NCI-H748 (cell line): ENCODE data around the gene TRNP1.

Experiments used
- DNase-seq: peaks from one replicate; lab custom pipeline; 2025; ENCODE audit not compliant: unreplicated experiment; lab: John Stamatoyannopoulos, UW

TRNP1 gene

DNA sequence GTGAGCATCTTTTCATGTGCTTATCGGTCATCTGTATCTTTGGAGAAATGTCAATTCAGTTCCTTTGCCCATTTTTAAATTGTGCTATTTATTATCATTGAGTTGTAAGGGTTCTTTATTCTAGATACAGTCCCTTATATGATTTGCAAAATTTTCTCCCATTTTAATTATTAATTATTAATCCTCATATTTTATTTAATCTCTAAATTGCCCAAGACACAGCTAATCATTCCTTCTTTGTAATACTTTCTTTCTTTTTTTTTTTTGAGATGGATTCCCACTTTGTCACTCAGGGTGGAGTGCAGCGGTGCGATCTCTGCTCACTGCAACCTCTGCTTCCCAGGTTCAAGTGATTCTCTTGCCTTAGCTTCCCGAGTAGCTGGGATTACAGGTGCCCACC is 32.2 kb downstream of the TRNP1 start:
- DNase-seq, result no peak

DNA sequence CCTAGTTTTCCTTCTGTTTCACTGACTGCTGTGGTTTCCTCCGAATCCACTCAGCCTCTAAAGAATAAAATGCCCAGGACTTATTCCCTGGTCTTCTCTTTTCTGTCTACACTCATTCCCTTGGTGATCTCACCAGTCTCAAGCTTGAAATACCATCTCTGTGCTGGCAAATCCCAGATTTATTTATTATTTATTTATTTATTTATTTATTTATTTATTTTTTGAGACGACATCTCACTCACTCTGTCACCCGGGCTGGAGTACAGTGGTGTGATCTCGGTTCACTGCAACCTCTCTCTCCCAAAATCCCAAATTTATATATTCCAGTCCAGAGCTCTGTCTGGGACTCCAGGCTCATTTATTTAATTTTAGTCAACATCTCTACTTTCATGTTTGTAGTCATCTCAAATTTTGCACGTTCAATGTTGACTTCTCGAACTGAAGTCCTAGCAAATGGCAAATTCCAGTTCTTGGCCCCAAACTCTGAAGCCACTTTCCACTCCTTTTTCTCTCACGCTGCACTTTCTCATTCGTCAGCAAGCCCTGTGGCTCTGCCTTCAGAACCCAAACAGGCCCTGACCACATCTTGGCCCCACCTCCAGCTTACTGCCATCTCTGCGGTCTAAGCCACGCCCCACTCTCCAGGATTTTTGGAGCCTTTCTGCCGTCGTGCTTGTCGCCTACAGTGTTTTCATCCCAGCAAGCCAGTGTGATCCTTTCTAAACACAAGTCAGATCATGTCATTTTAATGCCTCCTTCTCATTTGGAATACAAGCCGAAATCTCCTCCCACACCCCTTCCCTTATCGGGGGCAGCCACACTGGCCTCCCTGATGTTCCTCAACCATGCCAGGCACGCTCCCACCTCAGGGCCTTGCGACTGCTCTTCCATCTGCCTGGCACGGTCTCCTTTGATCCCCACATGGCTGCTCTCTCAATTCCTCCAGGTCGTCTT is 33.4 kb downstream of the TRNP1 start:
- DNase-seq, result peak; percentile 82

DNA sequence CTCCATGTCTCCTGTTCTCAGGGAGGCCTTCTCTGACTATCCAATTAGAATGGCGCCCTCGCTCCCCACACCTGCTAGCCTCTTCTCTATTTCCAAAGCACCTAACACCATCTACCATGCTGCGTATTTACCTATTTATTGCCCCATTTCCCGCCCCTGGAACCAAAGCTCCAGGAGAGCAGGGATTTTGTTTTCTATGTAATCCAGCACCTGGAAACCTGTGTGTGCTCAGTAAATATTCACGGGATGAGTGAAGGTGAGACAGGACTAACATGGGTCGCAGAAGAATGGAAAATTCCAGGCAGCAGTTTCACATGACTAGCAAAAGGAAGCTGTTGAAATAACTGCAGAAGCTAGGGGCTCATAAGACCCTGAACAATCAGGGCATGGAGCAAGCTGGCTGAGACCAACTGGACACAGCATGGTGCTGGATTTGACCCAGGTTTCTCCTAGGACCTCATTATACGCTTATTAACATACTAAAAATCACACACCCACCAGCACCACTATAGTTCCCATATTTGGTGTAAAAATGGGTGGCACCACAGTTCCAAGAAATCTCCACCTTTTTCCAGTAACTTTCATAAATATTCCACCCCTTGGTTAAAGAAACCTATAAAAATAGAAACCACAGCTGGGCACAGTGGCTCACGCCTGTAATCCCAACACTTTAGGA is 34.2 kb downstream of the TRNP1 start:
- DNase-seq, result peak; percentile 77

DNA sequence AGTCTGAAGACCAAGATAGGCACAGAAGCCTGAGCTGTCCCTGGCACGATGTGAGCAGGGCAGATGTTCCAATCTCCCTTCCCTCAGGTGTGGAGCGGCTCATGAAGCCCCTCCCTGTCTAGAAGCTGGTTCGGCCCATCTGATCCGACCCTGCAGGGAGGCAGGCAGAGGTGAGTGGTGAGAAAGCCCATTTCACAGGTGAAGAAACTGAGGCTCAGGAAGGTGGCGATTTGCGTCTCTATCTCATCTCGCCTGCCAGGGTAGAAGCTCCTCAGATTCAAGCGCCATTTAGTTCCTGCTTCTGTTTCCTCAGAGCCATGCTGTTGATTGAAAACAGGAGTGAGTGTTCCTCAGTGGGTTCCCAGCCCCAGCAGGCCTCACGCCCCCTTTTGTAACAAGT is 36.0 kb downstream of the TRNP1 start:
- no peak for DNase-seq

DNA sequence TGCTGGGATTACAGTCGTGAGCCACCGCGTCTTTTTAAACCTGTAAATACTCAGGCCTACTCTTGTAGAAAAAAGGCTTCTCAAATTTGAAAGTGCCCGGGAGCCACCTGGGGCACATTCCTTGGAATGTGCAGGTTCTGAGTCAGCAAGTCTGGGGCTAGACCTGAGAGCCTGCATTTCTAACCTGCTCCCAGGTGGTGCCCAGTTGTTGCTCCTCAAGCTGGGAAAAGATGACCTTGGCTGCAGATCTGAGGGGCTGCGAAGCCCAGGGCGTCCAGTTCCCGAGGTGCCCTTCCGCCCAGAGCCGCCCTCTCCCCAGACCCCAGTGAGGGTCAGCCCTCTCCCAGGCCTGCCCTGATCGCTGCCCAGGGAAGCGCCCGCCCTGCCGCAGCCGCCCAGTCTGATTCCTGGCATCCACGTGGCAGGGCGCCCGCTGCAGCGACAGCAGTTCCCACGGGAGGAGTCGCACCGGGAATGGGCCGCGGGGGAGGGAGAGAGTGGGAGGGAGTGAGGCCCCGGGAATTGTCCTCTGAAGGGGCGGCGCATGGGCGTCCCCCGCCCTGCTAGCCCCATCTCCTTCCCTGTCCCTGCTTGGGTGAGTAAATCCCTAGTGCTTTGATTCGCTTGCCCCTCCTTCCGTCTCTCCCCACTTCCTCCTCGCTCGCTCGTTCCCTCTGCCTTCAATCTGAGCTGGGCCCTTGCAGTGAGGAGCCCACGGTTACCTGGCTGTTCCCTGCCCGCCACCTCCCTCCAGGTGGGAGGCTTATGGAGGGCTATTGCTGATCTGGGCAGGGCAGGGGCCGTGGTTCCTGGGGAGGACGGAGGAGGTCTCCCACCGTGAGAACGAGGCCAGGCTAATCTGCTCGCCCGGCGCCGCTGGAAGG is 38.0 kb downstream of the TRNP1 start:
- no peak for DNase-seq

DNA sequence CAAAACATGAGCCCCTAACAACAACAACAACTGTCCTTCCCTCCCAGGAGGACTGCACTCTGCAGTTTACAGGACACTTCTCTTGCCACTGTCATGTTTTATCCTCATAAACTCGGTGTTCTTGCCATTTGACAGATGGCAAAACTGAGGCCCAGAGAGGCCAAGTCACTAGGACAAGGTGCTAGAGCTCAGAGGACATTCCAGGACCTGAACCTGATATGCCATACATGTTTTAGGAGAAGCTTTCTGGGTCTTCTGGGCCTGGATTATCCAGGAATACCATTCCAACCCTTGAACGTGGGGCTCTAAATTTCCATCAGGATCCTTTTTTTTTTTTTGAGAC is 38.6 kb downstream of the TRNP1 start:
- DNase-seq, result no peak

DNA sequence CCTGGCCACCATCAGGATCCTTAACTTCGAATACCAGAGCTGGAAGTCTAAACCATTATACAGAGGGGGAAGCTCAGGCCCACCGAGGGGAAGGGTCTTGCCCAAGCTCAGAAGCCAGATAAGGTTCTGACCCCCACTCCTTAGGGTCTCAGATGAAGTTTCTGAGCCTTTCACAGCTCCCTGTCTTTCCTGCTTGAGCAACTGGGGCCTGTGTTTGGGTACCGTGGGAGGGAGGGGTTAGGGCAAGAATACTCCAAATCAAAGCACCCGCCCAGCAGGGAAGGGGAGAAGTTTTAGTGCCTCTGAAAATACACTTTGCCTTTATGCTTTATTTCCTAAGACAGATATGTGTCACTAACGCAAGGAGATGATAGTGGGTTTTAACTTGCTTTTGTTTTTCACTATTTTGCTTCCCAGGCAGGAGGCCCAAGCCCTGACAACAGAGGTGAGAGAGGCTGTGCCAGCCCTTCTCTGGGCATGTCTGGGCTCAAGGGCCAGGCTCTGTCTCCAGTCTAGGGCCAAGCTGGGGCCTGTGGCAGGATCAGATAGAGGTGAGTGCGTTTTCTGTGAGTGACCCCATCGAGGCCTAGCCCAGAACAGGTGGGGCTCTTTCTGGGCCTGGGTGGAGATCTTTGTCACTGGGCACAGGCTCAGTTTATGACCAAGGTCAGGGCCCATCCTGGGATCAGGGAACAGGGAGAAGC is 39.7 kb downstream of the TRNP1 start:
- DNase-seq, result no peak

DNA sequence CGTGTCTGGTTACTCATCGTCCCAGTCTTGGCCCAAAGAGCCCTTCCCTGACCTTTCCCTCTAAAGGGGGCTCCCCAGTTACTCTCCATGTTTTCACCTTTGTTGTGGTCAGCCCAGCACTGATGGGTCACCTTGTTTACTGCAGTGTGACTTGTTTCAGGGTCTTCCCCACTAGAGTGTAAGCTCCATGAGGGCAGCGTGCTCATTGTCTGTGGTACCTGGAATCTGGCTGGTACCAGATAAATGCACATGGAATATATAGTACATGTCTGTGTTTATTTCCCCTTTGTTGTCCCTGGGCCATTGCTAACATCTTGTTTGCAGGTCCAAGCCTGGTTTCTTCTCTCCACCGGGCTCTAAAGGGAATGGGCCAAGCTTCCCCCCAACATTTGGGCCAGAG is 41.9 kb downstream of the TRNP1 start:
- DNase-seq, result no peak

DNA sequence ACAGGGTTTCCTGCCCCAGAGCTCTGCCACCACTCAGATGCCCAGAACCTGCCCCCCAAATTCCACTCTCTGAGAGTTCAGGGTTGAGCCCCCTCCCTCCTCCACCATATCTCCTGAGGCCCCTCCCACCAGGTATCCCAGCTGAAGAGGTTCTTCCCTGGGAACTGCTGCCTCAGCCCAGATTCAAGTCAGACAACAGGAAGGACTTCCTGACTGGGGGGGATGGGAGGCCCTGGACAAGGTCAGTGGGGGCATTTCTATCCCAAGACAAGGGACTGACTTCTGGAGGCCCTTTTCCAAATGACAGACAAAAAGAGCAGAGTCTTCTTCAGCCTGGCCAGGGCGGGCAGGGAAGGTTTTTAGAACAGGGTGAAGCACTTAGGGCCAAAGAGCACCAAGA is 43.2 kb downstream of the TRNP1 start:
- no peak for DNase-seq

DNA sequence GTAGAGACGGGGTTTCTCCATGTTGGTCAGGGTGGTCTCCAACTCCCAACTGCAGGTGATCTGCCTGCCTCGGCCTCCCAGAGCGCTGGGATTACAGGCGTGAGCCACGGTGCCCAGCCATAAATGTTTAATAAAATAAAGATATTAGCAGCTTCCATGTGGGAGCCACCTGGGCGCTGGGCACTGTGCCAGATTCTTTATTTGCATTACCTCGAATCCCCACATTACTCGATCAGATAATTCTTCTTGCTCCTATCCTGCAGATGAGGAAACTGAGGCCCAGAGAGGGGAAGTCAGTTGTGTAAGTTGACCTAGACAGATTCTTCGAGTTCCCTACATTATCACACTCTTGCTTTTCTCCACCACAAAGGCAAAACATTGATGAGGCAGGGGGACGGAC is 44.0 kb downstream of the TRNP1 start:
- peak; percentile 10 for DNase-seq

DNA sequence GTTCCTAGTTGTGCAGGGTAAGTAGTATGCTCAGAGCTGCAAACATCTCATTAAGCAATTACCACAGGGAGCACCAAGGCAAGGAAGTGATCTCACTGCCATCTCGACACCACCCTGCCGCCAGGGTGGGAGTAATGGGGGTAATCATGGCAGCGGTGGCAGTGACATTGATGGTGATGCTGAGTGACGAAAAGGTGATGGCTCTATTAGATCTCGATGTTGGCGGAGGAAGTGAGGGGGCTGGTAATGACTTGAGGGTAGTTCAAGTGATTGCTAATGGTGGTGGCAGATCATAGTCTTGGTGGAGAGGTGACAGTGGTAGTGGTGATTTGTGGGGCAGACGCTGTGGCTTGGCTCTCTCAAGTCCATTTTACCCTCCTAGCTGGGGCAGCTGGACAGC is 44.5 kb downstream of the TRNP1 start:
- DNase-seq, result no peak

DNA sequence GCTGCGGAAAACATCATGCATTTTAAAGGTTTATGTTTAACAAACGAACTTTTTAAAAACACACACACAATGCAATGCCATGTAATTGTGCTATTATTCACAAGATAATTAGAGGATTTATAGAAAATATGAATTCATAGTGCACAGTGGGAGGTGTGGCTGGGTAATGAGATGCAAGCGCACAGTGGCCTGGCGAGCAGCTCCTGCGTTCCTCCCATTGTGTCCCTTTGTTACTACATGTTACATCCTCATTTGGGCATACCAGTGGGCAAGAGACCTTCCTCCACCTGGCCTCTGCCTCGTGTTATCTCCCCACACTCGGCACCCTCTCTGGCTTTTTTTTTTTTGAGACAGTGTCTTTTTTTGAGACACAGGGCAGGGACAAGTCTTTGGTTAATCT is 49.2 kb downstream of the TRNP1 start:
- peak; percentile 6 for DNase-seq

DNA sequence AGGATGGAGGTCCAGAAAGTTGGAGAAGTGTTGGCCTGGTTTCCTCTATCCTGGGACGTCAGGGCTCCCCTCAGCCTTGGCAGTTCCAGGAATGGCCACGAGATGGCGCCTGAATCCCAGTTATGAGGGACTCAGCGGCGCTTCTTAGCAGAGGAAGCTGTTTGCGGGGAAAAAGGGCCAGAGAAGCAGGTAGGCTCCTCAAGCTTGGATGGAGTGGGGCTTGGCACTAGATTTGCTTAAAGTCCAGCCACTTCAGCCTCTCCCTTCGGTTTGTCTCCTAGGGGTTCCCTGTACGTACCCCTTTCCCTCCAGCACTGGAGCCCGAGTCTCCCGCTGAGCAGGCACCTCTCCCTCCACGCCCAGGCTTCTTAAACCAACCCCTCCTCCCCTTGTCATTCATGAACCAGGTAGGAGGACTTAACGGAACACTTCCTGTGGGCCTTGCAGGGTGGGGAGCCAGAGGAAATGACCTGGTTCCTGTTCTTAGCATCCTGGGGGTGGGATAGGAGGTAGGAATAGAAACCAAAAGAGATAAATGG is 51.2 kb downstream of the TRNP1 start:
- DNase-seq, result peak; percentile 74

DNA sequence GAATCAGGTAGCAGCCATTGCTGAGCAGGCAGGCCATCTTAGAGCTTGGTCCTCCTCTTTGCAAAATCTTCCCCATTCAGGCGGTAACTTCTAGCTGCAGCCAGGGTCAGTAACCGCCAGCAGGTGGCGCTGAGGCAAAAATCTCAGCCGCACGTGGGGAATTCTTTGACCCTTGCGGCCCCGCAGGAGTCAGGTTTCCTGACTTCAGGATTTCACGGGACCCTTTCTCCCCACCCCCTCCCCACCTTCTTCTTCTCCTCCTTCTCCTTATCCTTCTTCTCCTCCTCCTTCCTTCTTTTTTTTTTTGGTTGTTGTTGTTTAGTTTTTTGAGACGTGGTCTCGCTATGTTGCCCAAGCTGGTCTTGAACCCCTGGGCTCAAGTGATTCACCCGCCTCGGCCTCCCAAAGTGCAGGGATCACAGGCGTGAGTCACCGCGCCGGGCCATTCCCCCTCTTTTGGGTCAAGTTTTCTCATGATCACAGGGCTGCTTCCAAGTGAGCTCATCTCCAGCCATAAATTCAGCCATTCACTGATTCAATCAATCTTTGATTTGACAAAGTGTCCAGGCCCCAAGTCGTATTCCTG is 52.6 kb downstream of the TRNP1 start:
- DNase-seq, result peak; percentile 42

DNA sequence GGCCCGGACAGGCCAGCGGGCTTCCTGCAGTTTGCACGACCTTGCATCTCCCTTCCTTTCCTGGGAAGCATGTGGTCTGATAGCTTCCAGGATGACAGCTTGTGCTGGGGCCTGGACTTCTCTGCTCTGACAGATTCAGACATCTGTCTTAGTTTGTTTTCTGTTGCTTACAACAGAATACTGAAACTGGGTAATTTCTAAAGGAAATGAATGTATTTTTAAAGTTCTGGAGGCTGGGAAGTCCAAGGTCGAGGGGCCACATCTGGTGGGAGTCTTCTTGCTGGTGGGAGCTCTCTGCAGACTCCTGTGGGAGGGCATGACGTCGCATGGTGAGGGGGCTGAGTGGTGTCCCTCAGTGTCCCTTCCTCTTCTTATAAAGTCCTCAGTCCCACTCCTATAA is 54.4 kb downstream of the TRNP1 start:
- DNase-seq, result no peak

DNA sequence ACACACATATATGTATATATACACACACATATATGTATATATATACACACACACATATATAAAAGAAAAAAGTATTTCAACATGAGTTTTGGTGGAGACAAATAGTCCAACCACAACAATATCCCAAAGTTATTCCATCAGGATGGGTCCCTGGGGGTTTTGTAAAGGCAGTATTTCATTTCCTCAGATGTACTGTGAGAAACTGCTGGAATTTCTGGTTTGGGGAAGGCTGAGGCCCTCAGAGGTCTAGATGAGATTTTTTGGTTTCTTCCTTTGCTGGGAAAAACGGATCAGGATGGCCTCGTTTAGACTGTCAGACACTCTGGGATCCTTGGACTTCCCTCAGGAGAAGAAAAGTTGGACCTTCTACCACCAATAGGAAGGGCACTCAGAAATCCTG is 55.6 kb downstream of the TRNP1 start:
- DNase-seq, result no peak

DNA sequence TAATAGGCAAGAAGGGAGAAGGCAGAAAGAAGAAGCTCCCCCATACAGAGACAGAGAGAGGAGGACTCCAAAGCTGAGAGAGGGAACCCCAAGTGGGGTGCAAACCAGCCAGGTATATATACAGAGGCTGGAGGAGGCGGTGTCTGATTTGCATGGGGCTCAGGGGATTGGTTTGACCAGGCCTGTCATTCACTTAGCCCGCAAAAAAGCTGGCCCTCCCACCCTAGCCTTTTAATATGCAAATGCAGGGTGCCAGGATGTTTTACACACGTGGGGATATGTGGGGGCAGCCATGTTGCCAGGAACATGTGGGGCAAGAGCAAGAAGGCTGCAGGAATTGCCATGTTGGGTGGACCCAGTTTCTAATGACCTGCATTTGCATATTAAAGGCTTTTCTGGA is 56.1 kb downstream of the TRNP1 start:
- DNase-seq, result peak; percentile 18
